GM13976 (cell line): Measurements from ENCODE around the gene STX5.

Experiments
- DNase-seq: peaks from one replicate; pipeline ENCODE4 v3.0.0; 2012; ENCODE audit warnings: low spot score
- CTCF ChIP-seq: IDR thresholded peaks from 2 replicates; pipeline ENCODE4 v1.5.1; 2012; ENCODE audit warnings: borderline replicate concordance, mild to moderate bottlenecking; ENCODE audit not compliant: insufficient read depth; ENCODE audit errors: extremely low read depth, missing control alignments, control extremely low read depth
- in situ Hi-C: fragments of 300-500 bp; cut with MboI; formaldehyde crosslinking; loops from one replicate; pipeline ENCODE4 v1.12.0; 2022; ENCODE audit warnings: low sequenced_read_pairs, mixed read lengths, inconsistent platforms; ENCODE audit not compliant: unreplicated experiment

The STX5 gene

GRCh38 chr11:62858201-62858600 is 26.4 kb upstream of the STX5 start:
- no peak for TF ChIP-seq CTCF
- in situ Hi-C loops = loop anchor here (25.0 kb wide), 1 partner anchor 471 kb away; no protein-coding TSS in a partner anchor
- no peak for DNase-seq

- in situ Hi-C loops = loop anchor here (25.0 kb wide), 1 partner anchor 470 kb away; no protein-coding TSS in a partner anchor
- no peak for DNase-seq
- no peak for TF ChIP-seq CTCF
Observed at GRCh38 chr11:62857541-62857982, 25.7 kb upstream of the STX5 start.

- DNase-seq = no peak
- no peak for TF ChIP-seq CTCF
- in situ Hi-C loops = loop anchor here (25.0 kb wide), 1 partner anchor 469 kb away; no protein-coding TSS in a partner anchor
Observed at GRCh38 chr11:62856333-62856895, 24.6 kb upstream of the STX5 start.

GRCh38 chr11:62855571-62856332 is 23.9 kb upstream of the STX5 start:
- in situ Hi-C loops = loop anchor here (25.0 kb wide), 1 partner anchor 468 kb away; no protein-coding TSS in a partner anchor
- no peak for TF ChIP-seq CTCF
- peak; percentile 95 for DNase-seq

- no peak for TF ChIP-seq CTCF
Observed at GRCh38 chr11:62854825-62855570, 23.1 kb upstream of the STX5 start.

More at GRCh38 chr11:62854825-62855570, 23.1 kb upstream of the STX5 start:
- DNase-seq = no peak
- in situ Hi-C loops = loop anchor here (25.0 kb wide), 1 partner anchor 468 kb away; no protein-coding TSS in a partner anchor
